GM12878 (cell line): ENCODE results near the gene OR2B6. TPM values are rescaled to one million over a fixed set of nuclear protein-coding genes. Genes with fewer than 3 reads are reported as not detected.

ENCODE experiments used
- ATAC-seq: fragments of 200-7000 bp; cut with Tn5 transposase; 3 replicates; pipeline ENCODE4 v1.9.1; 2020; ENCODE audit warnings: mild to moderate bottlenecking, moderate library complexity
- BruUV-seq: library from RNA; stranded (reverse); fragments of 400-500 nt; replicated peaks from 2 replicates; lab custom pipeline; 2021; lab: Mats Ljungman, UMichigan
- CTCF ChIA-PET: fragments of 300-600 bp; sonication (Branson Sonifier 250); formaldehyde crosslinking; extraction: SDS; loops from one replicate; lab custom pipeline; 2021; ENCODE audit warnings: inconsistent platforms; lab: Yijun Ruan, JAX
- POLR2A ChIA-PET: fragments of 350-600 bp; formaldehyde crosslinking; extraction: SDS; loops from one replicate; lab custom pipeline; 2021; ENCODE audit warnings: inconsistent platforms; lab: Charles Lee
- RAD21 ChIA-PET: fragments of 300-600 bp; sonication (Branson Sonifier 250); formaldehyde crosslinking; loops from one replicate; lab custom pipeline; 2023; ENCODE audit warnings: antibody characterized with exemption; ENCODE audit not compliant: unreplicated experiment; lab: Charles Lee
- SMC1A ChIA-PET: fragments of 300-600 bp; sonication (Branson Sonifier 250); formaldehyde crosslinking; loops from one replicate; lab custom pipeline; 2023; ENCODE audit not compliant: unreplicated experiment, uncharacterized antibody; lab: Charles Lee
- DNase-seq: peaks from one replicate; pipeline ENCODE4 v3.0.0-alpha.2; 2011; ENCODE audit warnings: low read depth, low spot score
- FAIRE-seq: peaks from 3 replicates; lab custom pipeline; 2011; peaks lifted over from hg19 to GRCh38; lab: Jason Lieb, UNC
- H2AFZ ChIP-seq: 2 replicates; pipeline ENCODE4 v1.6.0; 2011; ENCODE audit warnings: low read depth, low read length, control low read depth; ENCODE audit not compliant: control insufficient read depth
- H3K27ac ChIP-seq: 2 replicates; pipeline ENCODE4 v1.5.1; 2011; ENCODE audit warnings: control low read depth; ENCODE audit not compliant: control insufficient read depth, insufficient read depth
- H3K27me3 ChIP-seq, 2 experiments: replicated peaks in 1 of 2; 2 replicates each; pipeline versions ENCODE4 v1.6.0 to v1.6.1; 2011; ENCODE audit warnings: low read length in 1 of 2; ENCODE audit not compliant: control insufficient read depth in 2 of 2, insufficient read depth in 2 of 2
- H3K36me3 ChIP-seq, 2 experiments: 2 replicates each; pipeline ENCODE4 v1.5.1; 2011; ENCODE audit warnings: low read length in 1 of 2; ENCODE audit not compliant: control insufficient read depth in 2 of 2, insufficient read depth in 2 of 2
- H3K4me1 ChIP-seq: 2 replicates; pipeline ENCODE4 v1.6.1; 2011; ENCODE audit warnings: mild to moderate bottlenecking, low read length, moderate library complexity, mixed read lengths; ENCODE audit not compliant: control insufficient read depth, insufficient read depth
- H3K4me2 ChIP-seq: 2 replicates; pipeline ENCODE4 v1.6.0; 2011; ENCODE audit warnings: control low read depth; ENCODE audit not compliant: control insufficient read depth, insufficient read depth
- H3K4me3 ChIP-seq: fragments of 200-600 bp; sonication (generic); 2 replicates; pipeline ENCODE4 v1.5.1; 2016
- H3K79me2 ChIP-seq: 2 replicates; pipeline ENCODE4 v1.6.0; 2011; ENCODE audit warnings: low read length; ENCODE audit not compliant: control insufficient read depth, insufficient read depth
- H3K9ac ChIP-seq: 2 replicates; pipeline ENCODE4 v1.8.0; 2011; ENCODE audit warnings: low read length, control low read depth, mixed read lengths; ENCODE audit not compliant: control insufficient read depth, insufficient read depth
- H3K9me3 ChIP-seq: replicated peaks from 3 replicates; pipeline ENCODE4 v1.5.1; 2011; ENCODE audit warnings: mild to moderate bottlenecking, low read length; ENCODE audit not compliant: control insufficient read depth, insufficient read depth
- H4K20me1 ChIP-seq: 2 replicates; pipeline ENCODE4 v1.6.0; 2011; ENCODE audit not compliant: control insufficient read depth, insufficient read depth
- CBX3 ChIP-seq: fragments of 200-600 bp; sonication (generic); IDR thresholded peaks from 2 replicates; pipeline ENCODE4 v1.6.1; 2016; ENCODE audit warnings: low read depth, borderline replicate concordance
- MAX ChIP-seq: IDR thresholded peaks from 2 replicates; pipeline ENCODE4 v1.6.1; 2012; ENCODE audit warnings: low read depth, low read length, improper control_type of control experiment
- NFXL1 ChIP-seq: fragments of 450-650 bp; IDR thresholded peaks from 2 replicates; pipeline ENCODE4 v1.6.1; 2017; ENCODE audit warnings: antibody characterized with exemption, mild to moderate bottlenecking, borderline replicate concordance
- NFYB ChIP-seq: IDR thresholded peaks from 2 replicates; pipeline ENCODE4 v1.6.1; 2011; ENCODE audit warnings: low read depth, mild to moderate bottlenecking, low read length, improper control_type of control experiment, moderate library complexity; ENCODE audit not compliant: insufficient read depth
- PML ChIP-seq: IDR thresholded peaks from 2 replicates; pipeline ENCODE4 v1.6.1; 2012; ENCODE audit warnings: low read length, inconsistent platforms
- SP1 ChIP-seq: IDR thresholded peaks from one replicate; pipeline ENCODE4 v1.6.1; 2011; ENCODE audit warnings: low read depth, low read length
- TCF3 ChIP-seq: IDR thresholded peaks from 2 replicates; pipeline ENCODE4 v1.6.1; 2012; ENCODE audit warnings: low read depth, mild to moderate bottlenecking, low read length, borderline replicate concordance; ENCODE audit not compliant: insufficient read depth
- ZNF592 ChIP-seq: fragments of 450-650 bp; IDR thresholded peaks from 2 replicates; pipeline ENCODE4 v1.6.1; 2017; ENCODE audit warnings: mild to moderate bottlenecking, moderate library complexity
- ZNF622 ChIP-seq: fragments of 450-650 bp; IDR thresholded peaks from 2 replicates; pipeline ENCODE4 v1.6.1; 2017; ENCODE audit warnings: mild to moderate bottlenecking, inconsistent platforms
- ZZZ3 ChIP-seq: IDR thresholded peaks from 2 replicates; pipeline ENCODE4 v1.6.1; 2011; ENCODE audit warnings: low read depth; ENCODE audit not compliant: control insufficient read depth, insufficient read length
- WGBS: methylation state at CpG from one replicate; pipeline ENCODE4 v1.1.6; 2016; ENCODE audit warnings: low lambda C conversion rate; ENCODE audit not compliant: insufficient replicate concordance, insufficient coverage; ENCODE audit errors: missing lambda C conversion rate; 5-methylcytosine and 5-hydroxymethylcytosine counted together
- in situ Hi-C: fragments of 300-500 bp; cut with MboI; formaldehyde crosslinking; loops from 9 replicates; pipeline ENCODE4 v1.14.3; 2018; ENCODE audit warnings: mixed read lengths
- intact Hi-C: fragments of 100-400 bp; cut with micrococcal nuclease; formaldehyde crosslinking; loops from one replicate; pipeline ENCODE4 v1.14.2; 2022; ENCODE audit not compliant: unreplicated experiment
- polyA plus RNA-seq, 11 experiments: library from polyadenylated mRNA; depleted of rRNA in 4 of 11; unstranded in 6 of 11; stranded (reverse) in 5 of 11; fragments of >200 nt; fragmentation: Nextera tagmentation in 4 of 11; fragmentation: Illumina TruSeq in 1 of 11; extraction: Ambion mirVana in 4 of 11; extraction: Trizol in 1 of 11; gene quantifications; 1 replicate in 1 of 11; 2 replicates in 10 of 11; pipeline versions ENCODE4 v1.2.1 to v1.2.3, GENCODE V29; 2011 to 2016; ENCODE audit warnings: inconsistent platforms in 2 of 11, missing spikeins in 2 of 11, low read depth in 1 of 11
- total RNA-seq, 4 experiments: library from RNA; depleted of rRNA in 3 of 4; stranded (reverse); fragments of >200 nt in 3 of 4; fragmentation: Illumina TruSeq in 1 of 4; extraction: Trizol in 1 of 4; gene quantifications; 2 replicates each; pipeline versions ENCODE4 v1.2.1 to v1.2.3, GENCODE V29; 2013 to 2021

The OR2B6 gene
- total and polyA plus RNA-seq, 10 of the 15 experiments (the other 5 are each of a cell fraction or from before 2014, with no cell fraction given), result 0.29 to 10.3 (median 1.4) TPM; not detected in 1

GRCh38 chr6:27972750-27973149 is 15.7 kb downstream of the OR2B6 start (continued):
- no peak for TF ChIP-seq ZNF592
- TF ChIP-seq TCF3, result no peak
- no peak for TF ChIP-seq NFXL1
- no peak for TF ChIP-seq MAX
- no peak for TF ChIP-seq SP1
- TF ChIP-seq PML, result no peak
- TF ChIP-seq ZZZ3, result no peak

GRCh38 chr6:27977387-27977786 is 20.3 kb downstream of the OR2B6 start:
- Histone ChIP-seq H4K20me1 (no peaks in the 10 kb centered on the region), H2AFZ (no peak overlapping the region), H3K36me3 (no peaks in the 10 kb centered on the region), H3K27ac (no peak overlapping the region), H3K79me2 (no peaks in the 10 kb centered on the region), H3K27me3 (no peaks in the 10 kb centered on the region), H3K4me1 (no peaks in the 10 kb centered on the region), H3K4me2 (no peak overlapping the region), H3K9me3 (no peaks in the 10 kb centered on the region), H3K4me3 (no peak overlapping the region), H3K9ac (no peak overlapping the region)
- POLR2A ChIA-PET, result no interaction called here
- ATAC-seq (no peak), DNase-seq (no peak), FAIRE-seq (no peak)
- CTCF ChIA-PET, result no interaction called here
- SMC1A ChIA-PET, result interaction anchor here (2.1 kb wide), 1 partner anchor 20 kb away, joined by 7 read pairs; the partner anchor contains the start of gene OR2B6
- intact Hi-C loops (no loop called here), in situ Hi-C loops (no loop called here)
- no TSS peak for BruUV-seq
- WGBS, result 77% methylated on average over 8 of the region's 8 CpGs
- RAD21 ChIA-PET, result no interaction called here
- TF ChIP-seq ZNF592, result no peak
- TF ChIP-seq ZNF622, result no peak
- TF ChIP-seq NFYB, result no peak
- TF ChIP-seq CBX3, result no peak
